Thoracic aorta (tissue), 2 donors: Measurements from ENCODE around the gene SGK2. TPM values are rescaled to one million over a fixed set of nuclear protein-coding genes. Genes with fewer than 3 reads are reported as not detected.

Source experiments
- ATAC-seq: fragments of 150-250 bp; one replicate; pipeline ENCODE4 v1.8.0; 2017; ENCODE audit warnings: low read depth; ENCODE audit not compliant: insufficient number of reproducible peaks, low FRiP score
- DNase-seq: peaks from one replicate; pipeline ENCODE4 v3.0.0-alpha.2; 2020; ENCODE audit warnings: low spot score
- H3K27ac ChIP-seq, 2 donors: fragments of 200-600 bp; sonication (generic); 1 replicate in 1 of 2; 2 replicates in 1 of 2; pipeline ENCODE4 v1.5.1; 2016; ENCODE audit warnings: mild to moderate bottlenecking in 2 of 2, moderate library complexity in 2 of 2
- H3K27me3 ChIP-seq: fragments of 200-600 bp; sonication (generic); replicated peaks from 2 replicates; pipeline ENCODE4 v1.6.0; 2016; ENCODE audit warnings: mild to moderate bottlenecking; ENCODE audit not compliant: insufficient read depth
- H3K36me3 ChIP-seq: fragments of 200-600 bp; sonication (generic); one replicate; pipeline ENCODE4 v1.5.1; 2016
- H3K4me1 ChIP-seq, 2 donors: fragments of 200-600 bp; sonication (generic); 1 replicate in 1 of 2; 2 replicates in 1 of 2; pipeline versions ENCODE4 v1.5.1 to v1.6.0; 2016; ENCODE audit warnings: low read depth in 2 of 2, mild to moderate bottlenecking in 1 of 2; ENCODE audit not compliant: control insufficient read depth in 1 of 2
- H3K4me3 ChIP-seq: fragments of 200-600 bp; sonication (generic); 2 replicates; pipeline ENCODE4 v1.5.1; 2016; ENCODE audit warnings: mild to moderate bottlenecking
- H3K9me3 ChIP-seq: fragments of 200-600 bp; sonication (generic); 2 replicates; pipeline ENCODE4 v1.5.1; 2016
- total RNA-seq, 2 donors: library from RNA; depleted of rRNA; stranded (reverse); fragments of >200 nt; gene quantifications; one replicate each; pipeline versions ENCODE4 v1.1.0 to v1.2.3, GENCODE V29; 2016
- TF ChIP-seq, protein P1 (sequence below): fragments of 200-600 bp; sonication (generic); IDR thresholded peaks from one replicate; pipeline ENCODE4 v1.5.1; 2019; ENCODE audit warnings: antibody characterized with exemption

Gene SGK2
- total RNA-seq, 2 donors from 2014 or later: 2.4 to 11.6 TPM

DNA sequence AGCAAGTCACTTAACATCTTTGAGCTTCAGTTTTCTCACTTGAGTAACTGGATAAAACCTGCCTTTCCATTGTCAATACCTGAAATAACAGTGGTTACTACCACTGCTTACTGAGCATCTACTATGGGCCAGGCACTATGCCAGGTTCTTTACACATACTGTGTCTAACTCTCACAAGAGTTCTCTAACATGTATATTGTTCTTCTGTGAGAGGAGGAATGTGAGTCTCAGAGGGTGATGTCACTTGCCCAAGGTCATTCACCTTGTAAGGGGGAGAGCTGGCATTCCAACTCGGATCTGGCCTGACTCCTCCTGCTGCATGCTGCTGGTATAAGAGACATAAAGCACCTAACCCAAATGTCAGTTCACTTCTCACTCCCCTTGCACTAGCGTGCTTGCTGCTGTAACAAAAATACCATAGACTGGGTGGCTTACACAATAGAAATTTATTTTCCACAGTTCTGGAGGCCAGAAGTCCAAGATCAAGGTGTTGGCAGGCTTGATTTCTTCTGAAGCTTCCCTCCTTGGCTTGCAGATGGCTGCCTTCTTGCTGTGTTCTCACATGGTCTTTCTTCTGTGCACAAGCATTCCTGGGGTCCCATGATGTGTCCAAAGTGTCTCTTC, 21.9 kb upstream of the SGK2 start:
- Histone ChIP-seq H3K27ac (no peak overlapping the region), H3K4me3 (no peak overlapping the region), H3K4me1 (no peaks in the 10 kb centered on the region), H3K27me3 (no peaks in the 10 kb centered on the region), H3K36me3 (peaks cover 7% of the 10 kb centered on the region), H3K9me3 (no peaks in the 10 kb centered on the region)
- no peak for ATAC-seq
- DNase-seq: no peak
- TF ChIP-seq, protein P1, sequence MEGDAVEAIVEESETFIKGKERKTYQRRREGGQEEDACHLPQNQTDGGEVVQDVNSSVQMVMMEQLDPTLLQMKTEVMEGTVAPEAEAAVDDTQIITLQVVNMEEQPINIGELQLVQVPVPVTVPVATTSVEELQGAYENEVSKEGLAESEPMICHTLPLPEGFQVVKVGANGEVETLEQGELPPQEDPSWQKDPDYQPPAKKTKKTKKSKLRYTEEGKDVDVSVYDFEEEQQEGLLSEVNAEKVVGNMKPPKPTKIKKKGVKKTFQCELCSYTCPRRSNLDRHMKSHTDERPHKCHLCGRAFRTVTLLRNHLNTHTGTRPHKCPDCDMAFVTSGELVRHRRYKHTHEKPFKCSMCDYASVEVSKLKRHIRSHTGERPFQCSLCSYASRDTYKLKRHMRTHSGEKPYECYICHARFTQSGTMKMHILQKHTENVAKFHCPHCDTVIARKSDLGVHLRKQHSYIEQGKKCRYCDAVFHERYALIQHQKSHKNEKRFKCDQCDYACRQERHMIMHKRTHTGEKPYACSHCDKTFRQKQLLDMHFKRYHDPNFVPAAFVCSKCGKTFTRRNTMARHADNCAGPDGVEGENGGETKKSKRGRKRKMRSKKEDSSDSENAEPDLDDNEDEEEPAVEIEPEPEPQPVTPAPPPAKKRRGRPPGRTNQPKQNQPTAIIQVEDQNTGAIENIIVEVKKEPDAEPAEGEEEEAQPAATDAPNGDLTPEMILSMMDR: no peak

DNA sequence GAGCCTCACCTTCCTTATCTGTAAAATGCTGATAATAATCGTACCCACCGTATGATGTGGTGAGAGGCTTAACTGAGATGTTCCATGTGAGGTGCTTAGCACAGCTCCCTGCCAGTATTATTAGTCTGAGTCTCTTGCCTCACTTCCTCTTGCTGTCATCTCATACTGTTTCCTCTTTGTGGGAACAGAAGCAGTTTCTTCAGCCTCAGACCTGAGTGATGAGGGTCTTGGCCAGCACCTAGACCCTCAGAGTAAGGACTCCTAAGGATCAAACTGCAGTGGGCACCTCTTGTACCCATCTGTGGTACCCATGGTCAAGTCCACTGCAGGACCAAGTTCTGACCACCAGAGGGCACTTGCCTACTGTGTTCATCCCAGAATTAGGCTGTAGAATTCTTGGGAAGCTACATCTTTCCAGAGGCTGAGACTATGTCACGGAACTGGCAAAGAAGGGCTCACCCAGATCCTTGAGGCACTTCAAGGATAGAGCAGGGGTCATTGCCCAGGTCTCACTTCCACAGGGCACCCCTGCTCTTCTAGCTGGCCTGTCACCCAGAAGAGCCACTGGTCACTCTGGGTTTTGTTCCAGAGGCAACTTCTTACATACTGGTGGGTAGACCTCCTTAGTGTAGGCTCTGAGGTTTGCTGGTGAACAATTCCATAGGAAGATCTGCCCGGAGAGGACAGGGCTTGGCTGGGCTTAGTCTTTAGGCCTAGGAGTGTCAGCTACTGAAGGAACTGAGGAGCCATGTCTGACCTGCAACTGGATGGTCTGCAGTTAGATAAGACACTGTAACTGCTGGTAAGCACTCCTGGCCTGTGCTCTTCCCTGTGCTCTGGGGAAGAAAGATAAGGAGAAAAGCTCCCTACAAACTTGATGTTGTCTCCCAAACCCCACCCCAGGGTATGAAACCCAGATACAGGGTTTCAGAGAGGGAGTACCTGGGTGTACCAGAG, 20.6 kb upstream of the SGK2 start:
- no peak for ATAC-seq
- Histone ChIP-seq H3K27ac (no peak overlapping the region), H3K4me3 (no peak overlapping the region), H3K9me3 (no peaks in the 10 kb centered on the region), H3K27me3 (no peaks in the 10 kb centered on the region), H3K36me3 (peaks cover 7% of the 10 kb centered on the region), H3K4me1 (no peaks in the 10 kb centered on the region)
- no peak for DNase-seq
- TF ChIP-seq, protein P1: peak; percentile 86

DNA sequence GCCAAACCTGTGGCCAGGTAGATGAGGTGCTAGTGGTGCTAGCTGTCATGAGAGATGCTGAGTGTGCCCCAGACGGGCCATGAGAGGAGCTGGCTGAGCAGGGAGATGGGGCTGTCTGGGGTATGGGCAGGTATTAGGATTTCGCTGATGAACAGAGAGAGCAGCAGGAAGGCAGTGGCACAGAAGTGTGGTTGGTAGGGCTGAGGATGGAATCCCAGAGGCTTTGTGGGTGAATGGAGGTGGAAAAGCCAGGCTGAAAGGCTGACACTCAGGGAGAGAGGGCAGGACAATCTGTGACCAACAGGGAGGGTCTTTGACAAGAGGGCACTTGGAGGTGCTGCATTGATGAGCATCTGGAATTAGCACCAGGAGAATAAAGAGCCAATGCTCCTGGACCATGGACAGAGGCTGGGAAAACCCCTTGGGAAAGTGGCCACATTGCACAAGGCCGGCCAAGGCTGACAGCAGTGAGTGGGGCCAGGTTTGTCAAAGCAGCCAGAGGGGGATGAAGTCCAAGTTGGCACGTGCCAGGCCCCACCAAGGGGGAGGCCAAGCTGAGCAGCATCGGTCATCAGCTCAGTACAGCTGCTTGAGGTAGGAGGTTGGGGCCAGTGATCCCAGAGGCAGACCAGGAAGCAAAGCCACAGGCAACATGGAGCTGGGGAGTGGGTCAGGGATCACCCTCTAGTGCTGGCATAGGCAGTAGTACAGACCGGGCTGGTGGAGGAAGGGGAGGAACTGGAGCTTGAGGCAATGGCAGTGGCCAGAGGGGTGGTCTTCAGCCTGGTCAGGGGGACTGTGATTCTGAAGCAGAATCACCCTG, 19.7 kb upstream of the SGK2 start:
- Histone ChIP-seq H3K36me3 (peaks cover 7% of the 10 kb centered on the region), H3K9me3 (no peaks in the 10 kb centered on the region), H3K27me3 (no peaks in the 10 kb centered on the region), H3K27ac (no peak overlapping the region), H3K4me1 (no peaks in the 10 kb centered on the region), H3K4me3 (no peak overlapping the region)
- ATAC-seq (no peak), DNase-seq (no peak)
- TF ChIP-seq, protein P1: no peak

DNA sequence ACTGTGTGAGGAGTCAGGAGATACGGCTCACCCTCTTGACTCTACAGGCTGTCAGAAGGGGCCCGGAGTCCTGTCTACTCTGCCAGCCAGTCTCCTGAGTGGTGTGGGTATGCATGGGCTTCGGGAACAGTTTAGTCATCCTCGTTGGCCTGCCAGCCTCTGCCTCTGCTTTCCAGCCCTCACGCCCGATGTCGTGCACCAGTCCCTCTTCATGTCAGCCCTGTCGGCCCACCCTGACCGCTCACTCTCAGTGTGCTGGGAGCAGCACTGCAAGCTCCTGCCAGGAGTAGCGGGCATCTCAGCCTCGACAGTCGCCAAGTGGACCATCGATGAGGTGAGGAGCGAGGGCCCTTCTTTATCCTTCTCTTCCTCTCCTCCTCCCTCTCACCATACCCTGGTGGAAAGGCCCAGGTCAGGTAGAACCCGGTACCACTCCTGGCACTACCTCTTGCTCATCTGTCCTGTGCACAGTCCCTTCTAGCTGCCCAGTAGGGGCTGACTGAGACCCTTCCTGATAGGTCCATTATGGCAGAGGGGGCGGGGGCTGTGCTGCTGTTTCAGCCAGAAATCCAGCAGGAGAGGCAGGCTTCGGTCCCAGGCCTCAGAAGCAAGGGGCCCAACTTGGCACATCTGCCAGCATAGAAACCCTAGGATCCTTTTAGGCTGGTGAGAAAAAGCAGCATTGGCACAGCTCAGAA, 18.7 kb upstream of the SGK2 start:
- no peak overlapping the region for H3K4me3 ChIP-seq
- TF ChIP-seq, protein P1: no peak
- H3K9me3 ChIP-seq: no peaks in the 10 kb centered on the region
- no peaks in the 10 kb centered on the region for H3K4me1 ChIP-seq
- DNase-seq (no peak), ATAC-seq (no peak)
- H3K27me3 ChIP-seq: no peaks in the 10 kb centered on the region
- peaks cover 7% of the 10 kb centered on the region for H3K36me3 ChIP-seq
- H3K27ac ChIP-seq: no peak overlapping the region
